GM12892 (cell line): ENCODE results near the gene HRG.

Source experiments
- POLR2A ChIP-seq: IDR thresholded peaks from 2 replicates; pipeline ENCODE4 v1.6.1; 2011; ENCODE audit warnings: low read depth, low read length, control low read depth
- POLR2AphosphoS5 ChIP-seq: IDR thresholded peaks from 2 replicates; pipeline ENCODE4 v1.6.1; 2011; ENCODE audit warnings: low read depth, low read length, control low read depth

GRCh38 chr3:186697510-186697909 is 31.7 kb downstream of the HRG start:
- TF ChIP-seq POLR2A = no peak
- no peak for TF ChIP-seq POLR2AphosphoS5
